K562 (cell line): ENCODE results near the gene SETD7. TPM values are rescaled to one million over a fixed set of nuclear protein-coding genes. Genes with fewer than 3 reads are reported as not detected.

ENCODE experiments used
- ATAC-seq: fragments of 200-7000 bp; cut with Tn5 transposase; 3 replicates; pipeline ENCODE4 v1.9.1; 2020; ENCODE audit warnings: moderate library complexity
- BruUV-seq: library from RNA; stranded (reverse); fragments of 400-500 nt; replicated peaks from 2 replicates; lab custom pipeline; 2021; lab: Mats Ljungman, UMichigan
- CTCF ChIA-PET: fragments of 300-600 bp; formaldehyde crosslinking; extraction: SDS; loops from one replicate; lab custom pipeline; 2021; ENCODE audit warnings: low intra/inter-chr PET ratio; lab: Yijun Ruan, JAX
- POLR2A ChIA-PET: fragments of 300-600, 350-650 bp; sonication (Branson Sonifier 250); formaldehyde crosslinking; extraction: SDS; loops from one replicate; lab custom pipeline; 2021; ENCODE audit warnings: antibody characterized with exemption, inconsistent platforms; lab: Yijun Ruan, JAX
- DNase-seq, 4 experiments: peaks; one replicate each; pipeline versions ENCODE4 v3.0.0 to v3.0.0-alpha.2; 2011 to 2018; ENCODE audit warnings: low spot score in 3 of 4, mixed read lengths in 3 of 4; ENCODE audit errors: extremely low read depth in 1 of 4
- FAIRE-seq: peaks from 2 replicates; lab custom pipeline; 2011; peaks lifted over from hg19 to GRCh38; lab: Jason Lieb, UNC
- H2AFZ ChIP-seq: 2 replicates; pipeline ENCODE4 v1.6.0; 2011; ENCODE audit warnings: low read depth, low read length, control low read depth, inconsistent platforms
- H3K27ac ChIP-seq: fragments of 200-600 bp; 3 replicates; pipeline ENCODE4 v1.8.0; 2011; ENCODE audit warnings: low read depth, mild to moderate bottlenecking, control low read depth, inconsistent platforms, low read length, moderate library complexity, mixed read lengths; ENCODE audit errors: extremely low read depth
- H3K27me3 ChIP-seq, 2 experiments: fragments of 300-600 bp in 1 of 2; 2 replicates in 1 of 2; 3 replicates in 1 of 2; pipeline versions ENCODE4 v1.6.0 to v1.8.0; 2011; ENCODE audit warnings: inconsistent platforms in 2 of 2, low read length in 2 of 2, mild to moderate bottlenecking in 1 of 2, mixed read lengths in 1 of 2, moderate library complexity in 1 of 2; ENCODE audit not compliant: control insufficient read depth in 2 of 2, insufficient read depth in 2 of 2
- H3K36me3 ChIP-seq: fragments of 300-600 bp; 3 replicates; pipeline ENCODE4 v1.8.0; 2011; ENCODE audit warnings: mild to moderate bottlenecking, low read length, inconsistent platforms; ENCODE audit not compliant: control insufficient read depth, insufficient read depth
- H3K4me1 ChIP-seq, 2 experiments: fragments of 200-600 bp in 1 of 2; replicated peaks in 1 of 2; 2 replicates in 1 of 2; 3 replicates in 1 of 2; pipeline versions ENCODE4 v1.5.1 to v1.8.0; 2011; ENCODE audit warnings: inconsistent platforms in 2 of 2, low read length in 2 of 2, mild to moderate bottlenecking in 1 of 2, mixed read lengths in 1 of 2, moderate library complexity in 1 of 2; ENCODE audit not compliant: control insufficient read depth in 2 of 2, insufficient read depth in 2 of 2
- H3K4me2 ChIP-seq: 2 replicates; pipeline ENCODE4 v1.6.1; 2011; ENCODE audit warnings: low read length, control low read depth, inconsistent platforms, mixed read lengths; ENCODE audit not compliant: insufficient read depth
- H3K4me3 ChIP-seq: fragments of 200-600 bp; sonication (generic), shearing (Covaris generic); 2 replicates; pipeline ENCODE4 v1.5.1; 2016; ENCODE audit warnings: control low read depth, inconsistent platforms
- H3K79me2 ChIP-seq: fragments of 200-600 bp; 3 replicates; pipeline ENCODE4 v1.8.0; 2011; ENCODE audit warnings: low read length, inconsistent platforms; ENCODE audit not compliant: control insufficient read depth, insufficient read depth
- H3K9ac ChIP-seq, 2 experiments: 2 replicates each; pipeline versions ENCODE4 v1.6.0 to v1.6.1; 2011; ENCODE audit warnings: low read depth in 2 of 2, low read length in 2 of 2, control low read depth in 1 of 2, inconsistent platforms in 1 of 2, mild to moderate bottlenecking in 1 of 2, mixed read lengths in 1 of 2; ENCODE audit not compliant: insufficient read depth in 1 of 2
- H3K9me1 ChIP-seq: one replicate; pipeline ENCODE4 v1.6.0; 2011; ENCODE audit warnings: inconsistent platforms, mild to moderate bottlenecking, low read length, moderate library complexity; ENCODE audit not compliant: control insufficient read depth, insufficient read depth
- H3K9me3 ChIP-seq: replicated peaks from 2 replicates; pipeline ENCODE4 v1.5.1; 2011; ENCODE audit warnings: low read depth, low read length, inconsistent platforms; ENCODE audit not compliant: control insufficient read depth, insufficient read depth
- H4K20me1 ChIP-seq: replicated peaks from 2 replicates; pipeline ENCODE4 v1.6.1; 2011; ENCODE audit warnings: low read length, inconsistent platforms, mixed read lengths; ENCODE audit not compliant: control insufficient read depth, insufficient read depth
- ELF4 ChIP-seq: fragments of 450-650 bp; formaldehyde crosslinking; IDR thresholded peaks from 2 replicates; pipeline ENCODE4 v1.4.0; 2022; ENCODE audit warnings: missing genetic modification characterization
- FOXM1 ChIP-seq, 2 experiments: fragments of 450-650 bp in 1 of 2; sonication (generic) in 1 of 2; formaldehyde crosslinking in 1 of 2; IDR thresholded peaks; 2 replicates each; pipeline versions ENCODE4 v1.6.1 to v1.9.0; 2017 to 2022; ENCODE audit warnings: low read depth in 2 of 2, mild to moderate bottlenecking in 2 of 2, missing genetic modification reagents in 1 of 2, moderate library complexity in 1 of 2
- HMBOX1 ChIP-seq: sonication (generic); IDR thresholded peaks from 2 replicates; pipeline ENCODE4 v1.6.1; 2016
- PCBP2 ChIP-seq: fragments of 200-400 bp; formaldehyde crosslinking; IDR thresholded peaks from 2 replicates; pipeline ENCODE4 v1.6.1; 2018; ENCODE audit warnings: low read length, low read depth, mild to moderate bottlenecking, moderate library complexity; ENCODE audit not compliant: poor library complexity, severe bottlenecking
- SRSF1 ChIP-seq: fragments of 200-400 bp; formaldehyde crosslinking; IDR thresholded peaks from 2 replicates; pipeline ENCODE4 v1.6.1; 2017; ENCODE audit warnings: mild to moderate bottlenecking, low read depth, low read length, moderate library complexity
- WGBS: fragments of 100-300 bp; shearing (Covaris generic); methylation state at CpG from one replicate; pipeline ENCODE4 v1.1.6; 2016; ENCODE audit warnings: low coverage, mixed read lengths; ENCODE audit not compliant: insufficient coverage; ENCODE audit errors: missing lambda C conversion rate; 5-methylcytosine and 5-hydroxymethylcytosine counted together
- in situ Hi-C: fragments of 300-500 bp; cut with MboI; formaldehyde crosslinking; loops from 4 replicates; pipeline ENCODE4 v1.15.0; 2018; ENCODE audit warnings: inconsistent platforms, mixed read lengths
- intact Hi-C: fragments of 100-400 bp; cut with micrococcal nuclease; formaldehyde crosslinking; loops from 2 replicates; pipeline ENCODE4 v1.14.2; 2022
- polyA plus RNA-seq, 8 experiments: library from polyadenylated mRNA; depleted of rRNA in 4 of 8; stranded (reverse) in 5 of 8; unstranded in 3 of 8; fragments of >200 nt; fragmentation: Nextera tagmentation in 2 of 8; fragmentation: Illumina TruSeq in 1 of 8; extraction: Ambion mirVana in 2 of 8; extraction: Trizol in 1 of 8; gene quantifications; 2 replicates each; pipeline versions ENCODE4 v1.2.1 to v1.2.3, GENCODE V29; 2011 to 2014; ENCODE audit warnings: inconsistent platforms in 1 of 8, missing spikeins in 1 of 8
- total RNA-seq, 7 experiments: library from RNA; depleted of rRNA in 6 of 7; stranded (reverse); fragments of >200 nt in 6 of 7; fragmentation: Illumina TruSeq in 2 of 7; extraction: Trizol in 2 of 7; gene quantifications; 2 replicates each; pipeline versions ENCODE4 v1.2.1 to v1.2.3, GENCODE V29; 2011 to 2021; ENCODE audit warnings: low replicate concordance in 1 of 7

Gene SETD7
- total and polyA plus RNA-seq, 9 of the 15 experiments (the other 6 are each of a cell fraction or from before 2014, with no cell fraction given): 0.37 to 2.4 (median 1.7) TPM

DNA sequence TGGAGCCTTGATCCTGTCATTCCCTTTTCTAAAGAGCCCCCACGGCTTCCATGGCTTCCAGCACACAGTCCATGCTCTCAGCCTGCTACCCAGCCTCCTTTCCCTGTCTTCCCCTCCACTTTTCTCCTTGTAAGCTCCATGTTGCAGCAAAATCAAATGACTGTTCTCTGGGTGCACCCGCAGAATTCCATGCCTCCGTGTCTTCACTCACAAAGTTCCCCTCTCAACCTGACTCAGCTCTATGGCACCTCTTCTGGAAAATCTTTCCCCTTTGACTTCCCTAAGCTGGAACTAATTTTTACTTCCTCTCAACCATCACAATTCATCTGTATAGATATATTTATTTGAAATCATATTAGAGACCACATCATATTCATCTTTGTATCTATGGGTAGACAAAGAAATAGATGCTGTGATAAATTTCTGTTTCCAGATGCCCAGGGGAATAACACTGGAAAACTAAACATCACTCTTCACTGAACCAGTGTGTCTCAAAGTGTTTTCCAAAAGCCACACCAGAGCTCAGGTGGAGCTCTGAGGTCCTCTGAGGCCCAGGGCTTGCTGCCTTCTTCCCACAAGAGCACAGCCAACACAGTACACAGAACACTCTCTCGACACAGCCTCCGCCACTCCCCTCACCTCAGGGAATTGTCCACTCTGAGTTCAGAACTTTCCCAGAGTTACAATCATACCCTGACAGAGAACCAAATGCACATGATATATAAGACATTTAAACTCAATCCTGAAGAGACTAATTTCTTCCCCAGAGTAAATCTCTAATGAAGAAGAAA lies 3.3 kb downstream of the SETD7 start:
- Histone ChIP-seq H3K9me1 (no peaks in the 10 kb centered on the region), H3K4me1 (peaks cover 5 to 23% of the 10 kb centered on the region in 2 experiments; a peak in 3 of 5 replicates), H3K27ac (no peak overlapping the region), H3K36me3 (no peaks in the 10 kb centered on the region), H3K27me3 (peaks cover 21 to 28% of the 10 kb centered on the region in 2 experiments), H3K9ac (no peak overlapping the region), H3K79me2 (no peaks in the 10 kb centered on the region), H3K4me2 (no peak overlapping the region), H2AFZ (no peak overlapping the region)
- ATAC-seq: no peak
- DNase-seq: no peak
- WGBS: 17% methylated on average over 5 of the region's 5 CpGs
- intact Hi-C loops (no loop called here), in situ Hi-C loops (no loop called here)
- no TSS peak for BruUV-seq
- FAIRE-seq: no peak
- TF ChIP-seq ELF4: no peak
- TF ChIP-seq, all 486 proteins: peak for 0
- Histone ChIP-seq H4K20me1 (no peaks in the 10 kb centered on the region), H3K9me3 (no peaks in the 10 kb centered on the region), H3K4me3 (no peak overlapping the region)
- ChIA-PET CTCF (no interaction called here), POLR2A (no interaction called here)

DNA sequence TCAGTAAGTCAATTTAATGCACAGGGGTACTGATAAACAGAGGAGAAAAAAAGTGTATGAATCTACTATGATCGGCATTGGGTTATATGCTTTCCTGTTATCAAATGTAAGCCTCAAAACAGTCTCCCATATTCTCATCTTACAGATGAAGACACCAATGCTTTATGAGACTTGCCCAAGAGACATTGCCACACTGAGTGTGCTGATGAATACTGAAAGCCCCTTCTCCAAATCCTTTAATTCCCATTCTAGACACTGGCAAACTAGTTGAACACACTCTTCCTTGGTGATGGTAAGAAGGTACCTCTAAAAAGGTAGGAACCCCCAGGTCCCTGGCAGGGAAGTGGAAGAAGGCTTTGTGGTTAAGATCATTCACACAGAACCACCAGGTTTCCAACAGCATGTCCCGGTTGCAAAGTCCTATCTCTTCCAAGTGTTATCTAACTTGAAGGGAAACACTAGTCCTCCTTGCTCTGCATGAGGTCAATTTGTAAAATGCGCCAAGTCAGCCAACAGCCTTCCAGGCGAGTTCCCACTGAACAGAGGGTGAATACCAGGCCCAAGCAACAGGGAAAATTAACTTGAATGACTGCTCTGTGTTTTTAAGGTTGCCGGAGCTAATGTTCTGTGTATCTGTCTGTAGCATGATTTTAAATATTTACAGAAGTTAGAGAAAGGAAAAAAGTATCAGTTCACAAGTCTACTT lies 5.1 kb downstream of the SETD7 start:
- Histone ChIP-seq H2AFZ (no peak overlapping the region), H3K4me2 (no peak overlapping the region), H3K4me1 (peaks cover 2 to 9% of the 10 kb centered on the region in 2 experiments; a peak in 3 of 5 replicates), H3K79me2 (no peaks in the 10 kb centered on the region), H3K9ac (no peak overlapping the region), H3K27ac (no peak overlapping the region), H3K27me3 (peaks cover 3 to 21% of the 10 kb centered on the region in 2 experiments), H3K4me3 (no peak overlapping the region), H3K9me3 (no peaks in the 10 kb centered on the region)
- DNase-seq: no peak
- in situ Hi-C loops: no loop called here
- intact Hi-C loops: no loop called here
- no TSS peak for BruUV-seq
- POLR2A ChIA-PET: no interaction called here
- FAIRE-seq: no peak
- 7% methylated on average over 5 of the region's 5 CpGs for WGBS
- no peak for TF ChIP-seq PCBP2
- 0 out of 2 replicates have a peak, but pooled peaks have one; percentile 14 for TF ChIP-seq FOXM1 (IDR thresholded peaks at IDR 0.05; ENCODE audit: low read depth)
- TF ChIP-seq FOXM1 (CRISPR knock-in tag; IDR thresholded peaks at IDR 0.05; ENCODE audit: low read depth): no peak
- no peak for TF ChIP-seq SRSF1
- TF ChIP-seq HMBOX1: peak; percentile 61
- TF ChIP-seq, all 486 proteins: peak for 2
- no peaks in the 10 kb centered on the region for H3K36me3 ChIP-seq
- no peak for ATAC-seq
- CTCF ChIA-PET: no interaction called here
- H3K9me1 ChIP-seq: no peaks in the 10 kb centered on the region
- H4K20me1 ChIP-seq: no peaks in the 10 kb centered on the region
